A549 treated with DMSO at 1 μM for 4 hours (cell line): ENCODE measurements around the gene CP. TPM values are rescaled to one million over a fixed set of nuclear protein-coding genes. Genes with fewer than 3 reads are reported as not detected.

Experiments used
- total RNA-seq: library from RNA; stranded (reverse); fragments of 200-300 nt; extraction: Qiagen RNA extraction; gene quantifications from 5 replicates; pipeline ENCODE4 v1.2.3, GENCODE V29; 2022; ENCODE audit warnings: low read depth

Gene CP
- total RNA-seq: 3.8 to 7.8 TPM (median 6.4 TPM) in 5 replicates

DNA sequence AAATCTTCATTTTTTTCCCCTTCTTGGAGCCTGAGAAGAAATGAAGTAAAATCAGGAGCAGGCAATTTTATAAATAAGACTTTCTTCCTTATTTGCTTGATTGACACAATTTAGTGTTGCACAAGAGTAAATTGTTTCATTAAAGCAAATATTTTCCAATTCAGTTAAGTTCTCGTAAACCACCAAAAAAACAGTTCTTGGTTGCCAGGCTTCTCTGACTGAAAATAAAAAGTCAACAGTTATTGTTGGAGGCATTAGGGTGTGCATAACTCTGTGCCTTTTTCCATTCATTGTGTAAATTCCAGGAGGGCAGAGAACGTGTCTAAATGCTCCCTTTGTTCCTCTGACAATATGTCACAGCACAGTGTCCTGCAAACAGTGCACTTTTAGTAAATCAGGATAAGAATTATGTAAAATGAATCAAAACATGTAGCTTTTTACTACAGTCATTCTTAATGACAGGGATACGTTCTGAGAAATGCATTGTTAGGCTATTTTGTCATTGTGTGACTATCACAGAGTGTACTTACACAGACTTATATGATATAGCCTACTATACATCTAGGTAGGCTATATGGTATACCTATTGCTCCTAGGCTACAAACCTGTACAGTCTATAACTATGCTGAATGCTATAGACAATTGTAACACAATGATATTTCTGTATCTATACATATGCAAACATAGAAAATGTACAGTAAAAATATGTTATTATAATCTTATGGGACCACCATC is at the start of gene CP:
TSS of gene CP (minus strand) at position 47 of the 735 bp plus-strand sequence. CDS start at position 10, 37 bp downstream.

DNA sequence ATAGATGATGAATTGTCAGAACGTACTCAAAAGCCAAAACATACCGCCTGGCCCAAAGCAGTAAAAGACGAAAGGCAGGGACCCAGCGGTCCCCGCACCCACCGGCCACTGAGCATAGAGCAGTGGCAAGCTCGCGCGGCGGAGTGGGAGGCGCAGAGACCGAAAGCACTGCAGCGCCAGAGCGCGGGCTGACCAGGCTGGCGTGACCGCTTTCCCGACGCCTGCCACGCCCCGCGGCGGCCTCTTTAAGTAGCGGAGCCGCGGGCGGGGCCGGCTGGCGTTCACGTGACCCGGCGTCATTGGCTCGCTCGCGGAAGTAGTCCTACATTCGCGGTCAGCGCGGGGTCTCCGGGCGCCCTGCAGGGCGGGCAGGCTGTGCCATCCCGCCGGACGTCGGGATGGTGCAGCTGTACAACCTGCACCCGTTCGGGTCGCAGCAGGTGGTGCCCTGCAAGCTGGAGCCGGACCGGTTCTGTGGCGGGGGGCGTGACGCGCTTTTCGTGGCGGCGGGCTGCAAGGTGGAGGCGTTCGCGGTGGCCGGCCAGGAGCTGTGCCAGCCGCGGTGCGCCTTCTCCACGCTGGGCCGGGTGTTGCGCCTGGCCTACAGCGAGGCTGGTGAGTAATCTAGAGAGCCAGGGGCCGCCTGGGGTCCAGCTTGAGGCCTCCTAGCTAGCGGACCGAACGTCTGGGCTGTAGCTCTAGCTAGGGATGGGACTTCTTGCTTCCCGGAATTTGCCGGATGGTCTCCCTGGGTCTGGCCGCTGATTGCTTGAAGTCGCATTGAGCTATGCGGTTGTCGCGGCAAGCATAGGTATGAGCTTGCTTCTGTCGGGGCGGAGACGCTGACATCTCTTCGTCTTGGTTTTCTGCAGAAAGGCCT is 92.1 kb downstream of the CP start, which contains the start of gene HPS3:
TSS of gene HPS3 (plus strand) at position 313 of the 880 bp plus-strand sequence. CDS start at position 399, 86 bp downstream.

Other genes starting within 250 kb of the CP start
- 34.9 to 42.6 TPM (median 38.8 TPM) in 5 replicates for gene GYG1, start 230.3 kb downstream of the CP start, total RNA-seq
- gene HLTF, start 135.3 kb downstream of the CP start, total RNA-seq: 14.4 to 24.9 TPM (median 21.4 TPM) in 5 replicates
- 34.7 to 44.6 TPM (median 38.2 TPM) in 5 replicates for gene HPS3, start 92.2 kb downstream of the CP start, total RNA-seq
- gene TM4SF18, start 111.8 kb upstream of the CP start, total RNA-seq: 44.7 to 51.2 TPM (median 50.3 TPM) in 5 replicates
- 1,538 to 2,747 TPM (median 1,894 TPM) in 5 replicates for gene TM4SF1, start 155.8 kb upstream of the CP start, total RNA-seq